Placental epithelial cell (primary cell): Measurements from ENCODE around the gene HINFP. TPM values are rescaled to one million over a fixed set of nuclear protein-coding genes. Genes with fewer than 3 reads are reported as not detected.

Experiments used
- total RNA-seq: library from RNA; depleted of rRNA; stranded (reverse); fragments of >200 nt; gene quantifications from 2 replicates; pipeline ENCODE4 v1.2.3, GENCODE V29; 2012

The HINFP gene, protein sequence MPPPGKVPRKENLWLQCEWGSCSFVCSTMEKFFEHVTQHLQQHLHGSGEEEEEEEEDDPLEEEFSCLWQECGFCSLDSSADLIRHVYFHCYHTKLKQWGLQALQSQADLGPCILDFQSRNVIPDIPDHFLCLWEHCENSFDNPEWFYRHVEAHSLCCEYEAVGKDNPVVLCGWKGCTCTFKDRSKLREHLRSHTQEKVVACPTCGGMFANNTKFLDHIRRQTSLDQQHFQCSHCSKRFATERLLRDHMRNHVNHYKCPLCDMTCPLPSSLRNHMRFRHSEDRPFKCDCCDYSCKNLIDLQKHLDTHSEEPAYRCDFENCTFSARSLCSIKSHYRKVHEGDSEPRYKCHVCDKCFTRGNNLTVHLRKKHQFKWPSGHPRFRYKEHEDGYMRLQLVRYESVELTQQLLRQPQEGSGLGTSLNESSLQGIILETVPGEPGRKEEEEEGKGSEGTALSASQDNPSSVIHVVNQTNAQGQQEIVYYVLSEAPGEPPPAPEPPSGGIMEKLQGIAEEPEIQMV
- 20.4 and 21.0 TPM in 2 replicates for total RNA-seq

DNA sequence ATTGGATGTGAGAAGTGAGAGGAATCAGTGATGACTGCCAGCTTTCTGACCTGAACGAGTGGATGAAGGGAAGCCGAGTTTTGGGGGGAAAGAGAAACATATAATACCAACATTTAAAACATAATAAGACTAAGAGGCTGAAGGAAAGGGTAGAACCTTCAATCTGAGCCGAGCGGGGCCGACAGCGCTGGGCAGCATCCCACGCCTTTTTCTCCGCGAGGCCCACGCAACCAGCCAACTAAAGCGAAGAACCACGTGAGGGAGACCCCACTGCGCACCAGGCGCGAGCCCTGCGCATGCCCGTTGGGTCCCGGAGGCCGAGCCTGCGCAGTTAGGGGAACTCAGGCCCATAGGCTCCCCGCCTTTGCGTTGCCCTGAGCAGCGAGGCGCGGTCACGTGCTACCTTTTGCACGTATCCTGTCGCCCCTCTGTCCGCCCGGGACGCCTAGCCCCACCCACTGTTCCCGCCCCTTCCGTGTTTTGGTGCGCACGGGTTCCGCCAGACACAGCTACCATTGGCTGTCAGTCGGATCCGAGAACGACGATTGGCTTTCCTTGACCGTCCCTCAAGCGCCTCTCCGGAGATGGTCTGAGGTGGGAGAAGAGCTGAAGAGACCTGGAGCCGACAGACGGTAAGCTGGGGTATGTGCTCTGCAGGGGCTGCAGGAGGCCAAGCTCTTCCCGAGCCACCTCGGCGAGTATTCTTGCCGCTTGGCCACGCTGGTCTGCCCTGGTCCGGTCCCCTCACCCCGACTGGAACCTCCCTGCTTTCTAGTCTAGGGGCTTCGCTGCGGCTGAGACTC lies at the start of gene HINFP:
Gene HINFP, plus strand, starts transcription at position 573 of the 803 bp plus-strand sequence. CDS start 5,365 bp downstream, outside the sequence.

GRCh38 chr11:119084663-119085436 lies 36.5 kb upstream of the HINFP start, which contains the start of gene HMBS:
TSS of gene HMBS (plus strand) at chr11:119084881. CDS start at chr11:119085034, 153 bp downstream.

DNA sequence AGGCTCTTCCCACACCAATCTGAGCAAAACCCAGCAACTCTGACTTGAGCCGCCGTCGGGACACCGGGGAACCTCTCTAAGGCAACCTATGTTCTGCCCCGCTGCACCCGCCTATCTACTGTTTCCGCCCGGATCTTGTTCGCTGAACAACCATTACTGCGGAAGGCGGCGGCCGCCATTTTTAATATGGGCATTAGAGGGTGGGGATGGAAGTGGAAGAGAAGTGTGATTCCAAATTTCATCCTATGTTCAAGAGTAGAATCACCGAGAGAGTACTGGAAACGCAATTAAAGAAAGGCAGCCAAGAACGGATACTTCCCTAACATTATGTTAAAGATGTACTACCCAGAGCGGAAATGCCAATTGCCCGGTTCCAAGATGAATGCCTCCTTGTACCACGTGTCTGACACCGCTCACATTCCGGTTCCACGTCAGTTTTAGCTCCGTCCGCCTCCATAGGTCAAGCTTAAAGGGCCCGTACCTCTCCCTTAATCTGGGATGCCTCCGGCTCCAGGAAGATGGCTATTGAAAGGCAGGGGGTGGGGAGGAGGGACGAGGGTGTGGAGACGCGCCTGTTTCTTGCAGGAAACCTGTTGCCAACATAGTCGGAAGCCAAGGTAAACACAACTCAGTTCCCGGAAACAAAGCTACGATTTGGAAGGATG lies 19.5 kb upstream of the HINFP start, which contains the start of gene DPAGT1:
Gene DPAGT1, minus strand, starts transcription at position 95 of the 665 bp plus-strand sequence. CDS start 198 bp downstream, outside the sequence.

DNA sequence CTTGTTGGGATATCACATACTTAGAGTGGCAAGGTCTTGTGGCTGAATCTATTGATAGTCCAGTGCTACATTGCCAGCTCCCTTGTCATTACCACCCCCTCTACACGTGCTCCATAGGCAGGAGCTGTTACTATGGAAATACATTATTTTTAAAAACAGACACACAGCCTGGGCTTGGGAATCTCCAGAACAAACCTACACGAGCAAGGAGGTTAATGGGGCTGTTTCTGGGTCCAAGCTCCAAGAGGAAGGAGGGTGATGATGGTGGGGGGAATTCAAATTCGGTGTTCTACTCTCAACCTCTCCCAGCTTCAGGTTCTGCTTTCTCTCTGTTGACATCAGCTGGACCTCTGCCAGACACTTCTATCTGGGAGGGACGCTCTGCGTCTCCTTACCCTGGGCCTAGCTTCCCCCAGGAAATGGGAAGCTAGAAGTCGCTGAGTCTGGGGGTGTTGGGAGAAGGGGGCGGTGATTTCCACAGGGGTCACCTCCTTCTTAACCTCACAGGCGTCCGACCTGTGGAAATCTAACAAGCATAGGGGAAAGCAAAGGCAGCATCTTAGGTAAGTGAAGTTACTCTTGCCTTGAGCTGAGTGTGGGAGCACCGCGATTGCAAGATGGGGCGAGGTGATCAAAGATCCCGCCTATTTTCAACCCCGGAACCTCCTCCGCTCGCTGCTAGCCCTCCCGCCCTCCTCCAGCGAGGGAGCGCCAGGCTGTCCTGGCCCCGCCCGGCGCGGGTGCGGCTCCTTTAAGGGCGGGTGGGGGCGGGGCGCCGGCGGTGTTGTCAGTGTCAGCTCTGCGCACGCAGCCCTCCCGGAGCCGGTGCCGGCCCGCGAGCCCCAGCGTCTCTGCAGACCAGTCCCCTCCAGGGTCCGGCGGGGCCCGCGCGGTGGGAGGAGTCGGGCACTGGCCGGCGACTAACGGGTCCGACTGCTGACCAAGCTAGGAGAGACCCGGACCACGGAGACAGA lies 14.5 kb upstream of the HINFP start, which contains the start of gene C2CD2L:
Gene C2CD2L, plus strand, starts transcription at position 781 of the 974 bp plus-strand sequence. CDS start 398 bp downstream, outside the sequence.

DNA sequence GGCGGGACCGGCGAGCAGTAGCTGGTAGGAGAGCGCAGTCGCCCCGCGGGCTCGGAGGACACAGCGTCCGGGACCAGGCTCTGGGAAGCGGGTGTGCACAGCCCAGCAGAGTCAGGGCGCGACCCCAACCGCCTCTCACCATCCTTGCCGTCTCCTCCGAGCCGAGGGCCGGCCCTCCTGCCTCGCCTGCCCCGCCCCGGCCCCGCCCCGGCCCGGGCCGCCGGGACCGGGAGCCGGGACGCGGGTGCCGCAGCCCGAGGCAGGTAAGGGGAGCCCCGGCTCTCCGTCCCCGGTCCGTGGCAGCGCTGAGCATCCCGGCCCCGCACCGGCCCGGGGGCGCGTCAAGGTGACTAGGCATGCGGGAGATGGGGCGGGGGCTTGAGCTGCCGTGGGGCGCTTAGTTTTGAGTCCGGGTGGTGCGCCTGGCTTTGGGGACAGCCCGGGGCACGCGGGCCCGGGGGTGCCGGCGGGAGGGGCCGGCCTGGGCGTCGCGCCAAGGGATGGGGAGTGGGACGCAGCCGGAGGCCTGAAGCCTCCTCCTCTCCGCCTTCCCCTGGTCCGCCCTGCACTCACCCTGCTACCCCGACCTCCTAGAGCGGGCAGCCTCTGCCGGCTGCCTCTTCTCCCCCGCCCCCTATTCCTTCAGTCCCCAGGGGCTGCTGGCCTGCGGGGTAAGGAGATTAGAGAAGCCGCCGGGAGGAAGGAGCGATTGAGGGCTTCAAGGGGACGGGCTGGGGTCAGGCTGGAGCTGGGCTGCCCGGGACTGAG lies 27.8 kb downstream of the HINFP start, which contains the start of gene ABCG4:
Gene ABCG4, plus strand, starts transcription at position 35 of the 768 bp plus-strand sequence. CDS start 914 bp downstream, outside the sequence.

GRCh38 chr11:119168471-119169281 lies 47.3 kb downstream of the HINFP start, which contains the start of gene NLRX1:
TSS of gene NLRX1 (plus strand) at chr11:119168725. CDS start at chr11:119171404, 2,679 bp downstream.

Other genes starting within 250 kb of the HINFP start
- 0.11 TPM in 1 of 2 replicates, not detected in the other for gene CXCR5, start 237.7 kb upstream of the HINFP start, total RNA-seq
- gene BCL9L, start 195.7 kb upstream of the HINFP start, total RNA-seq: 31.4 and 35.3 TPM in 2 replicates
- gene UPK2, start 165.3 kb upstream of the HINFP start, total RNA-seq: 0.33 and 2.4 TPM in 2 replicates
- gene FOXR1, start 149.8 kb upstream of the HINFP start, total RNA-seq: not detected in 2 replicates
- gene CENATAC, start 123.4 kb upstream of the HINFP start, total RNA-seq: 16.8 and 20.8 TPM in 2 replicates
- 703 and 705 TPM in 2 replicates for gene RPS25, start 103.2 kb upstream of the HINFP start, total RNA-seq
- 91.3 and 95.8 TPM in 2 replicates for gene TRAPPC4, start 102.8 kb upstream of the HINFP start, total RNA-seq
- 26.3 and 30.4 TPM in 2 replicates for gene SLC37A4, start 90.7 kb upstream of the HINFP start, total RNA-seq
- gene HYOU1, start 64.4 kb upstream of the HINFP start, total RNA-seq: 63.6 and 225 TPM in 2 replicates
- 23.2 and 28.7 TPM in 2 replicates for gene VPS11, start 53.8 kb upstream of the HINFP start, total RNA-seq
- gene HMBS, start 36.7 kb upstream of the HINFP start, total RNA-seq: 2.7 and 12.8 TPM in 2 replicates
- gene DPAGT1, start 19.7 kb upstream of the HINFP start, total RNA-seq: 20.0 and 32.4 TPM in 2 replicates
- gene C2CD2L, start 14.2 kb upstream of the HINFP start, total RNA-seq: 2.4 and 4.6 TPM in 2 replicates
- gene ABCG4, start 27.5 kb downstream of the HINFP start, total RNA-seq: under 0.01 and 0.11 TPM in 2 replicates
- gene NLRX1, start 47.1 kb downstream of the HINFP start, total RNA-seq: 20.0 and 32.3 TPM in 2 replicates
- gene NHERF4, start 63.9 kb downstream of the HINFP start, total RNA-seq: not detected in 2 replicates
- 5.5 and 8.1 TPM in 2 replicates for gene CBL, start 84.8 kb downstream of the HINFP start, total RNA-seq
- gene MCAM, start 195.6 kb downstream of the HINFP start, total RNA-seq: 0.39 and 5.9 TPM in 2 replicates
- 5.5 and 6.2 TPM in 2 replicates for gene RNF26, start 212.9 kb downstream of the HINFP start, total RNA-seq
- gene C1QTNF5, start 219.3 kb downstream of the HINFP start, total RNA-seq: under 0.01 TPM in 1 of 2 replicates, not detected in the other
- not detected in 2 replicates for gene MFRP, start 225.1 kb downstream of the HINFP start, total RNA-seq